ENCODE measurements around the gene DCAF7.

GRCh38 chr17:63611354-63611753 lies 61.1 kb downstream of the DCAF7 start:
- no peak for TF ChIP-seq GATA2 (IDR thresholded peaks at IDR 0.05; ENCODE audit: low read depth, low read length)
- no peak for TF ChIP-seq GATA3 (IDR thresholded peaks at IDR 0.05; ENCODE audit: low read depth, low read length)
